Measurements from ENCODE around the gene ZFPM1.
"Not testable (repeated sequence)": the region's sequence is repeated elsewhere in the genome, so short reads cannot be mapped to it uniquely, and the experiment has no call there.

The ZFPM1 gene

DNA sequence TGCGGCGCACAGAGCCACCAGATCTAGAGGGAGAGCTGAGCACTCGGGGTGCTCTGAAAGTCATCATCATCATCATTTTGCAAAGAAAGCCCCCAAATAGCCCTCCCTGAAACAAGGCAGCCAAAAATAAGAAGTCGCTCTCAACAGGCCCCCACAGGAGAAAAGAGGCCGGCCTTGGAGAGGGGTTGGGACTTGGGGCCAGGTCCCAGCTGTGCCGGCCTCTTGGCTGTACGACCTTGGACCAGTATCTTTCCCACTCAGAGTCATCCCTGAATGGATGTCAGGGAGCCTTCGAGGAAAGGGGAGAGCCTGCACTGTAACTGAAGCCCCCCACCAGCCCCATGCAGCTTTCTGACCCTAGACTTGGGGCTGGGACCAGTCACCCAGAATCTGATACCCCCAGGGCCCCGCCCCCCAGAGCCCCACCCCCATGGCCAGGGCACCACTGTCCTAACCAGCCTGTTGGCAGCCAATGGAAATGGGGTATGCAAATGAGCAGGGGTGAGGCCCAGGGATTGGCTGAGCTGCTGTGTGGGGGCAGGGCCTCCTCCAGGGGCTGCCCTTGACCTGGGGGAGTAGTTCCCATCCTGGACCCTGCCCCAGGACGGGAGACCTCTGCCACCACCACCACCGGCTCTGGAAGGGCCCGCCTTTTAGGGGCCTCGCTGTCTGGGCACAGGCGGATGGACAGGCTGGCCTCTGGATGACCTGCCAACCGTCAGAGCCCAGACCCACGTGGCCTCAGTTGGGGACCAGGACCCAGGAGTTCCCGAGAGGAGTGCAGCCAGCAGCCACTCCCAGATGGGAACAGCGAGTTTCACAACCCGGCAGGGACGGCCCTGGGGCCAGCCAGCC lies 15.4 kb downstream of the ZFPM1 start:
- peaks cover 21% of the 10 kb centered on the region for H3K4me1 ChIP-seq (ENCODE audit: low read length)
- no peak overlapping the region for H3K4me3 ChIP-seq (ENCODE audit: low read length)

DNA sequence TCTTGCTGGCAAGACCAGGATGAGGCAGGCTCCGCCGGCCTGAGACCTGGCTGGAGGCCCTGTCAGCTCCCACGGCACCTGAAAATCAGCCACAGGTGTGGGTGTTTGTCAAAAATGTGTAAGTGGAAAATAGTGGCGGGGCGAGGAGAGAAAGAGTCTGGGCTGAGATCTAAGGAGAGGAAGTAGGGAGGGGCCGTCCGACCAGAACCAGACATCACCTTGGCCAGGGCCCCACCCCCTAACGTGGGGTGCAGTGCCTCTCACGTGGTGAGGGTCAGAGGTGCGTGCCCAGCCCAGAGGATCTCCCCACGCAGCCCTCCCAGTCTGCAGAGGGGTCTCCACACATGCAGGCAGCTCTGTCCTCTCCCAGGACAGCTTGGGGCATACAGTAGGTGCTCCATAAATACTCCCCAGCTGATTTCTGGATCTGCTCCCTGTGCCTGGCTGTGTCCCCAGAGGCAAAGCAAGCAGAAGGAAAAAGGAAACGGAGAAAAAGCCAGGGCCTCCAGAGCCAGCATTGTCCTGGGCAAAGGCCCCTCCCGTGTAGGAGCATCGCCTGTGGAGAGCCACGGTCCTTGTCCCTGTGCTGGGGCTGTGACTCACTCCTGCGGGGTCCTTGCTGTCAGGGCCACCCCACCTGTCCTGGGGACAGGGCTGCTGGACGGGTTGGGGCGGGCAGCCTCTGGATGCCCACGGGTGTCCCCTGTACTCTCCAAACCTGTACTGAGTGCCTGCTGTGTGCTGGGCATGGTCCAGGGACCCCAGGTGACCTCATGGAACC lies 16.7 kb downstream of the ZFPM1 start:
- H3K27ac ChIP-seq (ENCODE audit: low read length) = no peak overlapping the region
- H2AFZ ChIP-seq (ENCODE audit: low read depth, low read length) = no peak overlapping the region
- H3K4me3 ChIP-seq (ENCODE audit: low read length) = no peak overlapping the region
- peaks cover 13% of the 10 kb centered on the region; the same call in 1 of the 2 replicates for H3K79me2 ChIP-seq (ENCODE audit: low read length)
- H3K27me3 ChIP-seq (ENCODE audit: low read depth, low read length) = no peaks in the 10 kb centered on the region
- H3K9me3 ChIP-seq (ENCODE audit: insufficient read depth, low read length) = no peaks in the 10 kb centered on the region
- no peak for TF ChIP-seq EZH2phosphoT487 (IDR thresholded peaks at IDR 0.05; ENCODE audit: low read depth)
- TF ChIP-seq, protein P1, sequence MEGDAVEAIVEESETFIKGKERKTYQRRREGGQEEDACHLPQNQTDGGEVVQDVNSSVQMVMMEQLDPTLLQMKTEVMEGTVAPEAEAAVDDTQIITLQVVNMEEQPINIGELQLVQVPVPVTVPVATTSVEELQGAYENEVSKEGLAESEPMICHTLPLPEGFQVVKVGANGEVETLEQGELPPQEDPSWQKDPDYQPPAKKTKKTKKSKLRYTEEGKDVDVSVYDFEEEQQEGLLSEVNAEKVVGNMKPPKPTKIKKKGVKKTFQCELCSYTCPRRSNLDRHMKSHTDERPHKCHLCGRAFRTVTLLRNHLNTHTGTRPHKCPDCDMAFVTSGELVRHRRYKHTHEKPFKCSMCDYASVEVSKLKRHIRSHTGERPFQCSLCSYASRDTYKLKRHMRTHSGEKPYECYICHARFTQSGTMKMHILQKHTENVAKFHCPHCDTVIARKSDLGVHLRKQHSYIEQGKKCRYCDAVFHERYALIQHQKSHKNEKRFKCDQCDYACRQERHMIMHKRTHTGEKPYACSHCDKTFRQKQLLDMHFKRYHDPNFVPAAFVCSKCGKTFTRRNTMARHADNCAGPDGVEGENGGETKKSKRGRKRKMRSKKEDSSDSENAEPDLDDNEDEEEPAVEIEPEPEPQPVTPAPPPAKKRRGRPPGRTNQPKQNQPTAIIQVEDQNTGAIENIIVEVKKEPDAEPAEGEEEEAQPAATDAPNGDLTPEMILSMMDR (IDR thresholded peaks at IDR 0.05; ENCODE audit: low read depth, low read length) = no peak
- H3K9ac ChIP-seq (ENCODE audit: low read length) = no peak overlapping the region
- no peaks in the 10 kb centered on the region for H3K36me3 ChIP-seq (replicated peaks; ENCODE audit: low read depth, low read length)
- H3K4me1 ChIP-seq (ENCODE audit: low read length) = peaks cover 21% of the 10 kb centered on the region
- H4K20me1 ChIP-seq (ENCODE audit: insufficient read depth, low read length) = peaks cover 90% of the 10 kb centered on the region
- H3K4me2 ChIP-seq (ENCODE audit: low read length) = no peak overlapping the region

More for the DNA sequence above, 15.4 kb downstream of the ZFPM1 start:
- Histone ChIP-seq H3K27me3 (ENCODE audit: low read depth, low read length) (no peaks in the 10 kb centered on the region), H4K20me1 (ENCODE audit: insufficient read depth, low read length) (peaks cover 90% of the 10 kb centered on the region), H3K4me2 (ENCODE audit: low read length) (no peak overlapping the region), H3K9ac (ENCODE audit: low read length) (no peak overlapping the region), H2AFZ (ENCODE audit: low read depth, low read length) (no peak overlapping the region), H3K79me2 (ENCODE audit: low read length) (peaks cover 23% of the 10 kb centered on the region; the same call in 1 of the 2 replicates), H3K9me3 (ENCODE audit: insufficient read depth, low read length) (no peaks in the 10 kb centered on the region), H3K36me3 (replicated peaks; ENCODE audit: low read depth, low read length) (no peaks in the 10 kb centered on the region), H3K27ac (ENCODE audit: low read length) (no peak overlapping the region)
- TF ChIP-seq, protein P1 (IDR thresholded peaks at IDR 0.05; ENCODE audit: low read depth, low read length) = no peak
- TF ChIP-seq EZH2phosphoT487 (IDR thresholded peaks at IDR 0.05; ENCODE audit: low read depth) = no peak

DNA sequence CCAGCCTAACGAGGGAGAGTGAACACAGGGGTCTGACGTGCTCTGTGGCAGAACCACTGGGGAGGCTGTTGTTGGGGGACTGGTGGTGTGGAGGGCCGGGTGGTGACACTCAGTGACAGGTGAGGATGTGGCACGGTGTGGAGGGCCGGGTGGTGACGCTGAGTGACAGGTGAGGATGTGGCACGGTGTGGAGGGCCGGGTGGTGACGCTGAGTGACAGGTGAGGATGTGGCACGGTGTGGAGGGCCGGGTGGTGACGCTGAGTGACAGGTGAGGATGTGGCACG lies 17.3 kb downstream of the ZFPM1 start:
- peaks cover 92% of the 10 kb centered on the region for H4K20me1 ChIP-seq (ENCODE audit: insufficient read depth, low read length)
- H3K4me1 ChIP-seq (ENCODE audit: low read length) = peaks cover 18% of the 10 kb centered on the region
- H3K4me2 ChIP-seq (ENCODE audit: low read length); H3K27me3 ChIP-seq (ENCODE audit: low read depth, low read length); H3K9me3 ChIP-seq (ENCODE audit: insufficient read depth, low read length); H2AFZ ChIP-seq (ENCODE audit: low read depth, low read length); H3K27ac ChIP-seq (ENCODE audit: low read length); H3K4me3 ChIP-seq (ENCODE audit: low read length); H3K36me3 ChIP-seq (replicated peaks; ENCODE audit: low read depth, low read length); H3K9ac ChIP-seq (ENCODE audit: low read length): not testable (repeated sequence)
- peaks cover 13% of the 10 kb centered on the region; the same call in 1 of the 2 replicates for H3K79me2 ChIP-seq (ENCODE audit: low read length)

DNA sequence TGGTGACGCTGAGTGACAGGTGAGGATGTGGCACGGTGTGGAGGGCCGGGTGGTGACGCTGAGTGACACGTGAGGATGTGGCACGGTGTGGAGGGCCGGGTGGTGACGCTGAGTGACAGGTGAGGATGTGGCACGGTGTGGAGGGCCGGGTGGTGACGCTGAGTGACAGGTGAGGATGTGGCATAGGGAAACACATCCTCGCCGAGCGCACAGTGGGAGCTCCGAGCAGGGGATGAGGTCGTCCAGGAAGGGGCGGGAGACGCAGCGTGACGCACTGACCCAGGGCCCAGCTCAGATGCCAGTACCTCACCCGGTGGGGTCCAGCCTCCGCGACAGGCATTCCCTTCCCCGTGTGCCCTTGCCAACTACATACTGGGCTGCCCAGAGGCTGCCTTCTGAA lies 17.6 kb downstream of the ZFPM1 start:
- H2AFZ ChIP-seq (ENCODE audit: low read depth, low read length); H3K9me3 ChIP-seq (ENCODE audit: insufficient read depth, low read length); H3K27ac ChIP-seq (ENCODE audit: low read length); H3K9ac ChIP-seq (ENCODE audit: low read length); H3K36me3 ChIP-seq (replicated peaks; ENCODE audit: low read depth, low read length); H3K4me2 ChIP-seq (ENCODE audit: low read length); H3K27me3 ChIP-seq (ENCODE audit: low read depth, low read length); H3K4me3 ChIP-seq (ENCODE audit: low read length): not testable (repeated sequence)
- Histone ChIP-seq H3K79me2 (ENCODE audit: low read length) (peaks cover 12% of the 10 kb centered on the region; the same call in 1 of the 2 replicates), H4K20me1 (ENCODE audit: insufficient read depth, low read length) (peaks cover 92% of the 10 kb centered on the region), H3K4me1 (ENCODE audit: low read length) (peaks cover 14% of the 10 kb centered on the region)

DNA sequence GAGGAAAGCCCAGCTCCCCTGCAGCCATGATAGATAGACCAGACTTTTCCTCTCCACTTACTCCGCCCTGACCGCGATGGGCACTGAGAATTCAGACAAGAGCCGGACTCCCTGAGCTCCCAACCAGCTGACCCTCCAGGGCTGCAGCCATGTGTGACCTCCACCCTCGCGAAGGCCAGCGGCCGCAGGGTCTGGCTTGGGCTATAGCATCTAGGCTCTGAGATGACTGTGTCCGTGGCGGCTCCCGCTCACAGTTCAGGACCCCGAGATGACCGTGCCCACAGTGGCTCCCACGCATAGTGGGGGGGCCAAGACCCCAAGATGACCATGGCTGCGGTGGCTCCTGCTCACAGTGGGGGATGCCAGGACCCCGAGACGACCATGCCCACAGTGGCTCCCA lies 18.0 kb downstream of the ZFPM1 start:
- no peaks in the 10 kb centered on the region for H3K36me3 ChIP-seq (replicated peaks; ENCODE audit: low read depth, low read length)
- H3K27me3 ChIP-seq (ENCODE audit: low read depth, low read length) = no peaks in the 10 kb centered on the region
- H4K20me1 ChIP-seq (ENCODE audit: insufficient read depth, low read length) = peaks cover 92% of the 10 kb centered on the region
- no peaks in the 10 kb centered on the region for H3K9me3 ChIP-seq (ENCODE audit: insufficient read depth, low read length)
- TF ChIP-seq, protein P1 (IDR thresholded peaks at IDR 0.05; ENCODE audit: low read depth, low read length) = no peak
- no peak for TF ChIP-seq EZH2phosphoT487 (IDR thresholded peaks at IDR 0.05; ENCODE audit: low read depth)
- H3K4me2 ChIP-seq (ENCODE audit: low read length) = no peak overlapping the region
- H3K79me2 ChIP-seq (ENCODE audit: low read length) = 0 out of 2 replicates have a peak, but pooled peaks cover 7% of the 10 kb centered on the region
- H3K9ac ChIP-seq (ENCODE audit: low read length) = no peak overlapping the region
- H3K4me3 ChIP-seq (ENCODE audit: low read length) = no peak overlapping the region
- H2AFZ ChIP-seq (ENCODE audit: low read depth, low read length) = no peak overlapping the region
- peaks cover 10% of the 10 kb centered on the region for H3K4me1 ChIP-seq (ENCODE audit: low read length)
- H3K27ac ChIP-seq (ENCODE audit: low read length) = no peak overlapping the region

Data from OCI-LY3 (cell line).